HG02840 (cell line): ENCODE measurements around the gene KCNMB2.
"Not testable (repeated sequence)": the region's sequence is repeated elsewhere in the genome, so short reads cannot be mapped to it uniquely, and the experiment has no call there.

Source experiments
- ATAC-seq: cut with Tn5 transposase; IDR thresholded peaks from one replicate; pipeline ENCODE4 v1.9.1; 2021; ENCODE audit warnings: mild to moderate bottlenecking, moderate library complexity, moderate number of reproducible peaks; ENCODE audit not compliant: unreplicated experiment, low FRiP score

KCNMB2 gene

GRCh38 chr3:178845420-178846118 lies 309.3 kb downstream of the KCNMB2 start:
- no peak for ATAC-seq

DNA sequence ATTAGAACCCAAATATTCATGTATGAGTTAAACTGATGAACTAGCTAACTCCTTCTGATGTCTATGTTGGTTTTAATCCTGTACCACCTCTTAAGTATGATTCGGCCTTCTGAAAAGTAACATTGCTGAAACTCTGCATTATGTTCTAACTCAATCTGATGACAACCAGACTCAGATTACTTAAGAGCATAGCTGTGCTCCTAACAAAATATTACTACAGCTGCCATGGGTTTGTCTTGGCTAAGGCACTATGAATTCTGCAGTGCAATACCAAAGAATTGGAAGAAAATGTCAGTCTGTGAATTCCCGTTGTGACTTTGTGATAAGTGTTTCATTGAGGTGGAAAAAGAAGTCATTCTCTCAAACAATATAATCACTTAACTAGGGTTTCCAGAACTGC lies 311.0 kb downstream of the KCNMB2 start:
- ATAC-seq, result no peak

GRCh38 chr3:178849199-178849910 lies 313.1 kb downstream of the KCNMB2 start:
- ATAC-seq, result no peak

GRCh38 chr3:178850450-178851190 lies 314.4 kb downstream of the KCNMB2 start:
- ATAC-seq, result no peak

- no peak for ATAC-seq
Observed at GRCh38 chr3:178851564-178851963, 315.3 kb downstream of the KCNMB2 start.

DNA sequence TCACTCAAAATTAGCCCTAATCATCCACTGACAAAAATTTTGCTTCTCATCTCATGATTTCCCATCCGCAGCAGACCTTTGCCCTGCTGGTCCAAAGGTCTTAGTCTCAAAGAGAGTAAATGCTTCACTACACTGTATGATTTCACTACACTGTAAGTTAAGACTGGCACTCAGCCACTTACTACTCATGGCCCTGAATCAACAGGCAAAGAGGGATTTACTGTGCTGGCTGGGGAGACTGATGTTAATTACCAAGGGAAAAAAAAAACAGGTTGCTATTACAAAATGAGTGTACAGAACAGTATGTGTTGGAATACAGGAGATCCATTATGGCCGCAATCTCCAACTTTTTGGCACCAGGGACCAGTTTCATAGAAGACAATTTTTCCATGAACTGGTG lies 320.6 kb downstream of the KCNMB2 start:
- ATAC-seq, result no peak

DNA sequence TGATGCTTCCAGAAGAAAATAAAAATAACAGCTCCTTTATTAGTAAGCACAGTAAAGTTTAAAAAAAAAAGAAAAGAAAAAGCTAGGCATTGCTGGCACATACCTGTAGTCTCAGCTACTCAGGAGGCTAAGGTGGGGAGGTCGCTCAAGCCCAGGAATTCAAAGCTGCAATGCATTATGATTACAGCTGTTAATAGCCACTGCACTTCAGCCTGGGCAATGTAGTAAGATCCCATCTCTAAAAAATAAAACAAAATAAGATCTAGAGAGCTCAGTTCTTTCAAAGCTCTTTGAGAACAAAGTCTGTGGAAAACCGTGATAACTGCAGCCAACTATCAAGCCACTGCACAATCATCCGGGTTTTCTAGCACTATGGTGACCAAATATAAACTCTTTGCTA lies 323.1 kb downstream of the KCNMB2 start:
- no peak for ATAC-seq

DNA sequence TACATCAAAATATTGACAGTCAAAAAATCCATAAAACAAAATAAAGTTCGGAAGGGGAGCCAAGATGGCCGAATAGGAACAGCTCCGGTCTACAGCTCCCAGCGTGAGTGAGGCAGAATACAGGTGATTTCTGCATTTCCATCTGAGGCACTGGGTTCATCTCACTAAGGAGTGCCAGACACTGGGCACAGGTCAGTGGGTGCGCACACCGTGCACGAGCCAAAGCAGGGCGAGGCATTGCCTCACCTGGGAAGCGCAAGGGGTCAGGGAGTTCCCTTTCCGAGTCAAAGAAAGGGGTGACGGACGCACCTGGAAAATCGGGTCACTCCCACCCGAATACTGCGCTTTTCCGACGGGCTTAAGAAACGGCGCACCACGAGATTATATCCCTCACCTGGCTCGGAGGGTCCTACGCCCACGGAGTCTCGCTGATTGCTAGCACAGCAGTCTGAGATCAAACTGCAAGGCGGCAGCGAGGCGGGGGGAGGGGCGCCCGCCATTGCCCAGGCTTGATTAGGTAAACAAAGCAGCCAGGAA lies 323.7 kb downstream of the KCNMB2 start:
- not testable (repeated sequence) for ATAC-seq

DNA sequence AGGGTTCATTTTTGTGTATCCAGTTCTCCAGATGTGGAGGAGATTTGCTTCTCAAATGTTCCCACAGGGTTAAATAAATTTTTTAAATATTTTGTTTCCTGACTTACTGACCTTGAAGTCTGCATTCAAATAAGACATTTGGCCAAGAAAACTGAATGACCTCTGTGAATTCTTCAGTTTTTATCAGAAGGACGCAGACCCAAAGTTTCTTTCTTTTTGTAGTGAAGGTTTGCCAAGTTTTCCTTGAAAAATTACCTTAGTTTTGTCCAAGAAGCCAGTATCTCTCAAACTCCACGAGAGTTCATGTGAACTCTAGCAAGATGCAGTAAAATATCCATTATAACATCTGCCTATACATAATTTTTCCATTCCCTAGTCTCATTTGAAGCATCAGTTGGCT lies 332.4 kb downstream of the KCNMB2 start:
- no peak for ATAC-seq

DNA sequence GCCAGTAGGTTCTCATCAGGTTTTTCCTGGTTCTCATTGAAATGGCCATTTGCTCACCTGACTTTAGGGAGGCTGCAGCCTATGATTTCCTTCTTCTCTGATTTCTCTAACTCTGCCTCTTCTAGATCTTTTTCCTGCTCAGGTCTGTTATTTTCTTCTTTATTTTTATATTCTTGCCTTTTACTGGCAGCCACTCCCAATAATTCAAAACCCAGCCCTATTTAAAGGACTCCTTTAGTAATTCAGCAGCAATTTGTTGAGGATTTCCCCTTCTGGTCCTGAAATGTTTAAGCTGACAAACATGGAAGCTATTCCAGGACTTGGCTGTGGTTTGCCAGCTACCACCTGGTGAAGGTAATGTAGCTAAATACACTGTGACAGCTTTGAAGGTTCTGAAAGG lies 333.8 kb downstream of the KCNMB2 start:
- ATAC-seq, result no peak

- ATAC-seq, result no peak
Observed at GRCh38 chr3:178875157-178875556, 338.9 kb downstream of the KCNMB2 start.

DNA sequence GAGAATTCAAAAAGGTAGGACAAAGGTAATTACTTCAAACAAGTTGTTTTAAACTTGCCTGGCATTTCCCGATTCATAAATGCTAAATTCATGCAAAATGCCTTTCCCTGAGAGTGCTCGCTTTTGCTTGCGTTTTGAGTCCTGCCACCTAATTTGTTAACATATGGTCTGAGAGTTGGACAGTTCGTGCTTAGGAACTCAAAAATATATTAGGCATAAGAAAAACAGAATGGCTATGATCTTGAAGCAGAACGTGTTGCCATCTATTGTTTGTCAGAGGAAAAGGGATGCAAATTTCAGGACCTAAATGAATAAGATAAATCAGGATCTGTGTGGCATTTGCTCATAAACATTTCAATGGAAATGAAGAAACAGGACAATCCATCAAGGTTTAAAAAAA lies 339.6 kb downstream of the KCNMB2 start:
- ATAC-seq, result no peak

- no peak for ATAC-seq
Observed at GRCh38 chr3:178880274-178880673, 344.0 kb downstream of the KCNMB2 start.
